ENCODE measurements around the gene C16orf78. TPM values are rescaled to one million over a fixed set of nuclear protein-coding genes. Genes with fewer than 3 reads are reported as not detected.

The C16orf78 gene
- total and polyA plus RNA-seq, 9 donors, result not detected

GRCh38 chr16:49441366-49441780 lies 67.8 kb downstream of the C16orf78 start:
- H3K27ac ChIP-seq (ENCODE audit: low read length), result peak overlapping the region; percentile 59
- H3K9me3 ChIP-seq (replicated peaks; ENCODE audit: control insufficient read depth, low read depth, low read length), result no peaks in the 10 kb centered on the region
- DNase-seq, result peak; percentile 59
- H3K4me3 ChIP-seq (ENCODE audit: low read length), result no peak overlapping the region
- 11% methylated on average over 18 of the region's 18 CpGs for WGBS (ENCODE audit: insufficient coverage)
- no peaks in the 10 kb centered on the region for H3K36me3 ChIP-seq (ENCODE audit: control insufficient read depth, insufficient read depth, low read length)
- H3K4me1 ChIP-seq (ENCODE audit: control insufficient read depth, insufficient read depth, low read length), result peaks cover 16% of the 10 kb centered on the region
- no peaks in the 10 kb centered on the region for H3K27me3 ChIP-seq (ENCODE audit: control insufficient read depth, insufficient read depth, low read length)

GRCh38 chr16:49442805-49443204 lies 69.2 kb downstream of the C16orf78 start:
- no peak for DNase-seq
- no peak overlapping the region for H3K27ac ChIP-seq (ENCODE audit: low read length)

GRCh38 chr16:49443576-49443975 lies 70.0 kb downstream of the C16orf78 start:
- no peaks in the 10 kb centered on the region for H3K9me3 ChIP-seq (replicated peaks; ENCODE audit: control insufficient read depth, low read depth, low read length)
- H3K27me3 ChIP-seq (ENCODE audit: control insufficient read depth, insufficient read depth, low read length), result no peaks in the 10 kb centered on the region
- no peaks in the 10 kb centered on the region for H3K36me3 ChIP-seq (ENCODE audit: control insufficient read depth, insufficient read depth, low read length)
- no peak for DNase-seq
- H3K4me3 ChIP-seq (ENCODE audit: low read length), result no peak overlapping the region
- peaks cover 16% of the 10 kb centered on the region for H3K4me1 ChIP-seq (ENCODE audit: control insufficient read depth, insufficient read depth, low read length)
- no peak overlapping the region for H3K27ac ChIP-seq (ENCODE audit: low read length)
- 65% methylated on average over 8 of the region's 9 CpGs for WGBS (ENCODE audit: insufficient coverage)

More at GRCh38 chr16:49442805-49443204, 69.2 kb downstream of the C16orf78 start:
- WGBS (ENCODE audit: insufficient coverage), result 51% methylated on average over 3 of the region's 5 CpGs
- no peak overlapping the region for H3K4me3 ChIP-seq (ENCODE audit: low read length)
- no peaks in the 10 kb centered on the region for H3K36me3 ChIP-seq (ENCODE audit: control insufficient read depth, insufficient read depth, low read length)
- H3K4me1 ChIP-seq (ENCODE audit: control insufficient read depth, insufficient read depth, low read length), result peaks cover 16% of the 10 kb centered on the region
- no peaks in the 10 kb centered on the region for H3K27me3 ChIP-seq (ENCODE audit: control insufficient read depth, insufficient read depth, low read length)
- H3K9me3 ChIP-seq (replicated peaks; ENCODE audit: control insufficient read depth, low read depth, low read length), result no peaks in the 10 kb centered on the region

DNA sequence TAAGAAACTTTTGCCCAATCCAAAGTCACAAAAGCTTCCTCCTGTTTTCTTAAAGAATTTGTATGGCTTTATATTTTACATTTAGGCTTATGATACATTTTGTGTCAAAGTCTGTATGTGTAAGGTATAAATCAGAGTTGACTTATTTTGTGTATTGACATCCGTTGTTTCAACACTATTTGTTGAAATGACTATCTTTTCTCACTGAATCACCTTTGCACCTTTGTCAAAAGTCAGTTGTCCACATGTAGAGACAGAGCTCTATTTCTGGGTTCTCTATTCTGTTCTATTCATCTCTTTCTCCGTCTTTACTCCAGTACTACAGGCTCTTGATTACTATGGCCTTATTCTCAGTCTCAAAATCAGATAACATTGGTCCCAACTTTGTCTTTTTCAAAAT lies 73.2 kb downstream of the C16orf78 start:
- no CpG with 5 or more reads among the region's 2 CpGs for WGBS (ENCODE audit: insufficient coverage)
- H3K27me3 ChIP-seq (ENCODE audit: control insufficient read depth, insufficient read depth, low read length), result no peaks in the 10 kb centered on the region

More for the DNA sequence above, 73.2 kb downstream of the C16orf78 start:
- Histone ChIP-seq H3K4me1 (ENCODE audit: control insufficient read depth, insufficient read depth, low read length) (no peaks in the 10 kb centered on the region), H3K36me3 (ENCODE audit: control insufficient read depth, insufficient read depth, low read length) (no peaks in the 10 kb centered on the region), H3K4me3 (ENCODE audit: low read length) (no peak overlapping the region), H3K27ac (ENCODE audit: low read length) (no peak overlapping the region), H3K9me3 (replicated peaks; ENCODE audit: control insufficient read depth, low read depth, low read length) (no peaks in the 10 kb centered on the region)
- no peak for DNase-seq

Other genes with a start within 250 kb of the C16orf78 start
- gene CBLN1, start 92.0 kb upstream of the C16orf78 start, total RNA-seq, result 1.5 TPM
- gene CBLN1, start 92.0 kb upstream of the C16orf78 start, polyA plus RNA-seq (ENCODE audit: insufficient read depth in 1 of 8, insufficient read length in 8 of 8, low replicate concordance in 1 of 8), result under 1 TPM in 7 of 8 donors, not detected in 1; 0.16 to 1.00 (median 0.79) TPM

Data from muscle of leg (tissue), 11 donors.